B cell (primary cell): ENCODE results near the gene HPX. TPM values are rescaled to one million over a fixed set of nuclear protein-coding genes. Genes with fewer than 3 reads are reported as not detected.

Experiments used
- ATAC-seq: fragments of 200-7000 bp; cut with Tn5 transposase; one replicate; pipeline ENCODE4 v1.10.0; 2021; ENCODE audit warnings: low read depth, mild to moderate bottlenecking, moderate number of reproducible peaks, moderate library complexity
- CTCF ChIA-PET: fragments of 350-600 bp; sonication (Branson Sonifier 250); formaldehyde crosslinking; loops from one replicate; lab custom pipeline; 2021; ENCODE audit warnings: antibody characterized with exemption, inconsistent platforms; lab: Charles Lee
- POLR2A ChIA-PET: fragments of 350-600 bp; sonication (Branson Sonifier 250); formaldehyde crosslinking; loops from one replicate; lab custom pipeline; 2021; ENCODE audit warnings: antibody characterized with exemption; lab: Charles Lee
- DNase-seq: peaks from one replicate; pipeline ENCODE4 v3.0.0; 2013
- H2AFZ ChIP-seq: 2 replicates; pipeline ENCODE4 v1.6.1; 2012; ENCODE audit warnings: mild to moderate bottlenecking, low read depth, low read length; ENCODE audit not compliant: insufficient read depth, poor library complexity, severe bottlenecking
- H3K27ac ChIP-seq, 2 donors: 1 replicate in 1 of 2; 2 replicates in 1 of 2; pipeline ENCODE4 v1.5.1; 2012 to 2013; ENCODE audit warnings: low read length in 2 of 2, mild to moderate bottlenecking in 2 of 2, moderate library complexity in 1 of 2
- H3K27me3 ChIP-seq, 4 experiments: fragments of 200-600 bp in 1 of 4; sonication (generic) in 1 of 4; replicated peaks in 1 of 4; 1 replicate in 2 of 4; 2 replicates in 2 of 4; pipeline versions ENCODE4 v1.6.1 to v1.7.0; 2013 to 2016; ENCODE audit warnings: low read length in 3 of 4, mild to moderate bottlenecking in 2 of 4, mixed read lengths in 1 of 4, moderate library complexity in 1 of 4; ENCODE audit not compliant: insufficient read depth in 4 of 4, control insufficient read depth in 3 of 4; ENCODE audit errors: control extremely low read depth in 1 of 4
- H3K36me3 ChIP-seq, 2 experiments: replicated peaks in 1 of 2; 1 replicate in 1 of 2; 2 replicates in 1 of 2; pipeline versions ENCODE4 v1.6.1 to v1.7.1; 2013; ENCODE audit warnings: low read length in 1 of 2; ENCODE audit not compliant: insufficient read depth in 2 of 2, control insufficient read depth in 1 of 2; ENCODE audit errors: control extremely low read depth in 1 of 2, extremely low read depth in 1 of 2
- H3K4me1 ChIP-seq, 2 donors: fragments of 200-600 bp in 1 of 2; sonication (generic) in 1 of 2; 1 replicate in 1 of 2; 2 replicates in 1 of 2; pipeline versions ENCODE4 v1.5.1 to v1.6.1; 2013 to 2017; ENCODE audit warnings: low read length in 2 of 2; ENCODE audit not compliant: control insufficient read depth in 2 of 2, insufficient read depth in 2 of 2
- H3K4me2 ChIP-seq: replicated peaks from 2 replicates; pipeline ENCODE3; 2012; ENCODE audit warnings: mild to moderate bottlenecking, low read depth, low read length; ENCODE audit not compliant: poor library complexity, severe bottlenecking
- H3K4me3 ChIP-seq, 5 experiments: fragments of 200-600 bp in 1 of 5; sonication (generic) in 1 of 5; 1 replicate in 3 of 5; 2 replicates in 2 of 5; pipeline versions ENCODE4 v1.5.1 to v1.7.0; 2011 to 2016; ENCODE audit warnings: low read length in 4 of 5, mild to moderate bottlenecking in 4 of 5, low read depth in 2 of 5, control low read depth in 1 of 5, moderate library complexity in 1 of 5; ENCODE audit not compliant: insufficient read depth in 1 of 5; ENCODE audit errors: control extremely low read depth in 1 of 5, extremely low read depth in 1 of 5
- H3K79me2 ChIP-seq: fragments of 200-600 bp; sonication (generic); one replicate; pipeline ENCODE4 v1.6.0; 2016; ENCODE audit warnings: low read length; ENCODE audit not compliant: control insufficient read depth, insufficient read depth
- H3K9ac ChIP-seq: fragments of 200-600 bp; sonication (generic); 2 replicates; pipeline ENCODE4 v1.6.1; 2017; ENCODE audit warnings: mild to moderate bottlenecking, low read length, moderate library complexity
- H3K9me3 ChIP-seq, 3 donors: one replicate each; pipeline versions ENCODE4 v1.6.1 to v1.7.1; 2013; ENCODE audit warnings: low read length in 2 of 3; ENCODE audit not compliant: control insufficient read depth in 2 of 3, insufficient read depth in 1 of 3; ENCODE audit errors: control extremely low read depth in 1 of 3
- H4K20me1 ChIP-seq: 2 replicates; pipeline ENCODE4 v1.6.0; 2012; ENCODE audit warnings: mild to moderate bottlenecking, low read length; ENCODE audit not compliant: insufficient read depth, control insufficient read depth, poor library complexity, severe bottlenecking
- H3K27ac Mint-ChIP-seq: one replicate; pipeline ENCODE4 v1.8.0; 2021; ENCODE audit warnings: mixed read lengths
- H3K27me3 Mint-ChIP-seq: one replicate; pipeline ENCODE4 v1.8.0; 2021; ENCODE audit warnings: mixed read lengths
- H3K4me1 Mint-ChIP-seq: one replicate; pipeline ENCODE4 v1.8.0; 2021; ENCODE audit warnings: mixed read lengths
- H3K4me3 Mint-ChIP-seq: one replicate; pipeline ENCODE4 v1.8.0; 2021; ENCODE audit warnings: mixed read lengths
- H3K9me3 Mint-ChIP-seq: one replicate; pipeline ENCODE4 v1.8.0; 2022; ENCODE audit warnings: mixed read lengths; ENCODE audit not compliant: insufficient read depth
- CTCF ChIP-seq: fragments of 200-600 bp; IDR thresholded peaks from one replicate; pipeline ENCODE4 v1.8.0; 2022; ENCODE audit warnings: antibody characterized with exemption, mild to moderate bottlenecking
- EZH2 ChIP-seq: IDR thresholded peaks from 2 replicates; pipeline ENCODE4 v1.6.1; 2012; ENCODE audit warnings: borderline replicate concordance, low read depth, mild to moderate bottlenecking, moderate library complexity, low read length; ENCODE audit not compliant: insufficient read depth, poor library complexity, severe bottlenecking
- WGBS: methylation state at CpG from one replicate; pipeline ENCODE4 v1.1.5; 2013; ENCODE audit warnings: missing lambda C conversion rate; ENCODE audit not compliant: insufficient coverage; 5-methylcytosine and 5-hydroxymethylcytosine counted together
- intact Hi-C: fragments of 100-400 bp; cut with micrococcal nuclease; formaldehyde crosslinking; loops from one replicate; pipeline ENCODE4 v1.10.0; 2022
- polyA plus RNA-seq: library from polyadenylated mRNA; depleted of rRNA; stranded (reverse); fragments of >200 nt; gene quantifications from 2 replicates; pipeline ENCODE4 v1.2.3, GENCODE V29; 2012
- total RNA-seq, 2 donors: library from RNA; stranded (reverse); fragments of 120-200 nt in 1 of 2; gene quantifications; 1 replicate in 1 of 2; 2 replicates in 1 of 2; pipeline versions ENCODE4 v1.2.3 to v1.2.4, GENCODE V29; 2013 to 2022

The HPX gene
- total and polyA plus RNA-seq, 2 donors (not counting 1 experiment from before 2014, with no cell fraction given) = 0.64 to 1.1 TPM

GRCh38 chr11:6442441-6442840, 1.7 kb upstream of the HPX start:
- Histone ChIP-seq H3K27ac (no peak overlapping the region), H3K4me3 (no peak overlapping the region), H3K4me1 (peaks cover 8 to 14% of the 10 kb centered on the region in 2 donors), H3K9me3 (no peaks in the 10 kb centered on the region), H3K9ac (no peak overlapping the region), H4K20me1 (no peaks in the 10 kb centered on the region), H2AFZ (no peak overlapping the region), H3K36me3 (no peaks in the 10 kb centered on the region), H3K27me3 (no peaks in the 10 kb centered on the region), H3K79me2 (no peaks in the 10 kb centered on the region), H3K4me2 (no peak overlapping the region)
- DNase-seq = no peak
- ChIA-PET POLR2A (no interaction called here), CTCF (interaction anchor here (0.8 to 14.4 kb wide), 10 partner anchors 8 to 263 kb away, joined by 3 to 536 read pairs (median 6); partner anchors contain the start of gene APBB1)
- H3K4me1 Mint-ChIP-seq = no peaks in the 10 kb centered on the region
- H3K4me3 Mint-ChIP-seq = no peak overlapping the region
- no peak overlapping the region for H3K27ac Mint-ChIP-seq
- intact Hi-C loops = loop anchor here (2.0 kb wide), 1 partner anchor 62 kb away; no protein-coding TSS in a partner anchor
- ATAC-seq = no peak
- H3K9me3 Mint-ChIP-seq = no peaks in the 10 kb centered on the region
- H3K27me3 Mint-ChIP-seq = no peaks in the 10 kb centered on the region
- WGBS = 93% methylated on average over 4 of the region's 4 CpGs
- TF ChIP-seq CTCF (no peak), EZH2 (no peak)

GRCh38 chr11:6438979-6439571, 1.7 kb downstream of the HPX start:
- Mint-ChIP-seq H3K4me1 (peaks cover 7% of the 10 kb centered on the region), H3K9me3 (no peaks in the 10 kb centered on the region), H3K27me3 (no peaks in the 10 kb centered on the region), H3K4me3 (no peak overlapping the region), H3K27ac (no peak overlapping the region)
- intact Hi-C loops = no loop called here
- no peak for TF ChIP-seq CTCF
- TF ChIP-seq EZH2 = no peak
- Histone ChIP-seq H3K27ac (no peak overlapping the region), H3K9me3 (no peaks in the 10 kb centered on the region), H3K9ac (no peak overlapping the region), H3K4me3 (no peak overlapping the region), H3K36me3 (no peaks in the 10 kb centered on the region), H2AFZ (no peak overlapping the region), H3K27me3 (no peaks in the 10 kb centered on the region), H3K4me2 (no peak overlapping the region), H3K4me1 (peaks cover 13 to 24% of the 10 kb centered on the region in 2 donors), H4K20me1 (no peaks in the 10 kb centered on the region), H3K79me2 (no peaks in the 10 kb centered on the region)
- 42% methylated on average over 1 of the region's 1 CpG for WGBS
- ATAC-seq (no peak), DNase-seq (peak; percentile 22)
- CTCF ChIA-PET = interaction anchor here (0.6 to 14.4 kb wide), 5 partner anchors 13 to 76 kb away, joined by 3 to 536 read pairs (median 4); no protein-coding TSS in a partner anchor
- POLR2A ChIA-PET = no interaction called here
